HCT116 (cell line): ENCODE measurements around the gene INPP5B. TPM values are rescaled to one million over a fixed set of nuclear protein-coding genes. Genes with fewer than 3 reads are reported as not detected.
"Not testable (repeated sequence)": the region's sequence is repeated elsewhere in the genome, so short reads cannot be mapped to it uniquely, and the experiment has no call there.

ENCODE experiments used
- ATAC-seq: fragments of 200-7000 bp; cut with Tn5 transposase; 2 replicates; pipeline ENCODE4 v1.9.1; 2020; ENCODE audit warnings: mild to moderate bottlenecking, moderate library complexity
- BruUV-seq: library from RNA; stranded (reverse); fragments of 400-500 nt; replicated peaks from 2 replicates; lab custom pipeline; 2021; lab: Mats Ljungman, UMichigan
- CTCF ChIA-PET: fragments of 300-600 bp; sonication (Branson Sonifier 250); formaldehyde crosslinking; loops from one replicate; lab custom pipeline; 2021; ENCODE audit warnings: antibody characterized with exemption; lab: Charles Lee
- POLR2A ChIA-PET: fragments of 300-600, 350-600 bp; sonication (Branson Sonifier 250); formaldehyde crosslinking; loops from one replicate; lab custom pipeline; 2021; ENCODE audit warnings: antibody characterized with exemption; lab: Charles Lee
- RAD21 ChIA-PET, 2 experiments: fragments of 300-600 bp; sonication (Branson Sonifier 250); formaldehyde crosslinking; loops; one replicate each; lab custom pipeline; 2023; ENCODE audit warnings: low total read pairs in 2 of 2; ENCODE audit not compliant: uncharacterized antibody in 2 of 2, unreplicated experiment in 2 of 2, low non-redundant PET in 1 of 2; lab: Charles Lee
- DNase-seq: peaks from one replicate; pipeline ENCODE4 v3.0.0-alpha.2; 2010; ENCODE audit warnings: low read depth, low spot score
- H2AFZ ChIP-seq: fragments of 200-600 bp; shearing (Covaris generic), sonication (generic); 2 replicates; pipeline ENCODE4 v1.6.1; 2017; ENCODE audit warnings: low read depth, mixed run types, mixed read lengths, antibody characterized with exemption, low read length; ENCODE audit not compliant: poor library complexity, severe bottlenecking
- H3K27ac ChIP-seq: 2 replicates; pipeline ENCODE4 v1.5.1; 2012; ENCODE audit warnings: low read depth, low read length
- H3K27me3 ChIP-seq: fragments of 200-600 bp; sonication (generic); 2 replicates; pipeline ENCODE4 v1.6.1; 2016; ENCODE audit warnings: mixed run types, low read length, mixed read lengths; ENCODE audit not compliant: insufficient read depth
- H3K36me3 ChIP-seq, 2 experiments: fragments of 200-500 bp in 1 of 2; fragments of 200-600 bp in 1 of 2; sonication (Bioruptor generic) in 1 of 2; sonication (generic) in 1 of 2; 2 replicates each; pipeline versions ENCODE4 v1.5.1 to v1.6.1; 2014 to 2016; ENCODE audit warnings: low read length in 2 of 2, inconsistent platforms in 1 of 2, mixed read lengths in 1 of 2, mixed run types in 1 of 2; ENCODE audit not compliant: insufficient read depth in 2 of 2, control insufficient read depth in 1 of 2
- H3K4me1 ChIP-seq, 2 experiments: fragments of 200-600 bp in 1 of 2; sonication (generic) in 1 of 2; 2 replicates each; pipeline versions ENCODE4 v1.5.1 to v1.6.1; 2012 to 2017; ENCODE audit warnings: low read length in 2 of 2, inconsistent platforms in 1 of 2, mild to moderate bottlenecking in 1 of 2, mixed read lengths in 1 of 2, mixed run types in 1 of 2, moderate library complexity in 1 of 2; ENCODE audit not compliant: insufficient read depth in 2 of 2, control insufficient read depth in 1 of 2
- H3K4me2 ChIP-seq: fragments of 200-600 bp; sonication (generic); 2 replicates; pipeline ENCODE4 v1.6.1; 2017; ENCODE audit warnings: mixed run types, low read length, mixed read lengths
- H3K4me3 ChIP-seq, 2 experiments: fragments of 200-600 bp in 1 of 2; sonication (generic) in 1 of 2; replicated peaks in 1 of 2; 2 replicates each; pipeline ENCODE4 v1.5.1; 2011 to 2016; ENCODE audit warnings: low read length in 2 of 2, control low read depth in 1 of 2, low read depth in 1 of 2, mild to moderate bottlenecking in 1 of 2, mixed read lengths in 1 of 2, mixed run types in 1 of 2
- H3K79me2 ChIP-seq: fragments of 200-600 bp; sonication (generic); 2 replicates; pipeline ENCODE4 v1.6.1; 2017; ENCODE audit warnings: mild to moderate bottlenecking, mixed run types, low read length, moderate library complexity, mixed read lengths; ENCODE audit not compliant: insufficient read depth
- H3K9ac ChIP-seq: fragments of 200-600 bp; sonication (generic); 2 replicates; pipeline ENCODE4 v1.6.1; 2016; ENCODE audit warnings: low read length, mixed read lengths
- H3K9me2 ChIP-seq: fragments of 200-600 bp; sonication (generic), shearing (Covaris generic); 2 replicates; pipeline ENCODE4 v1.6.1; 2017; ENCODE audit warnings: mixed run types, mild to moderate bottlenecking, moderate library complexity; ENCODE audit not compliant: insufficient read depth
- H3K9me3 ChIP-seq, 2 experiments: fragments of 200-500 bp in 1 of 2; fragments of 200-600 bp in 1 of 2; sonication (Bioruptor generic) in 1 of 2; sonication (generic) in 1 of 2; 2 replicates each; pipeline ENCODE4 v1.6.1; 2014 to 2017; ENCODE audit warnings: low read length in 2 of 2, mixed read lengths in 2 of 2, inconsistent platforms in 1 of 2, low read depth in 1 of 2, mild to moderate bottlenecking in 1 of 2, mixed run types in 1 of 2, moderate library complexity in 1 of 2; ENCODE audit not compliant: control insufficient read depth in 1 of 2, insufficient read depth in 1 of 2
- H4K20me1 ChIP-seq: fragments of 200-600 bp; sonication (generic), shearing (Covaris generic); 2 replicates; pipeline ENCODE4 v1.6.1; 2017; ENCODE audit warnings: mixed run types, mild to moderate bottlenecking, moderate library complexity; ENCODE audit not compliant: insufficient read depth
- CBX3 ChIP-seq: IDR thresholded peaks from 2 replicates; pipeline ENCODE4 v1.6.1; 2012; ENCODE audit warnings: low read depth
- intact Hi-C: fragments of 100-400 bp; cut with micrococcal nuclease; formaldehyde crosslinking; loops from 2 replicates; pipeline ENCODE4 v1.10.0; 2022
- total RNA-seq: library from RNA; stranded (reverse); gene quantifications from one replicate; pipeline ENCODE4 v1.2.1, GENCODE V29; 2021; ENCODE audit not compliant: unreplicated experiment

INPP5B gene
- total RNA-seq, 1 experiment from 2014 or later: 20.8 TPM

- H3K9me3 ChIP-seq, RAD21 ChIA-PET, BruUV-seq, H3K36me3 ChIP-seq, H4K20me1 ChIP-seq, CTCF ChIA-PET, POLR2A ChIA-PET, H3K9me2 ChIP-seq, intact Hi-C loops, H2AFZ ChIP-seq, H3K4me3 ChIP-seq, H3K27ac ChIP-seq, H3K79me2 ChIP-seq, H3K9ac ChIP-seq, H3K27me3 ChIP-seq, DNase-seq, ATAC-seq, H3K4me1 ChIP-seq, H3K4me2 ChIP-seq: not testable (repeated sequence)
- TF ChIP-seq CBX3: peak; percentile 63; the same call in 1 of the 2 replicates
Observed at GRCh38 chr1:37911478-37911877, 35.4 kb downstream of the INPP5B start.

GRCh38 chr1:37910886-37911285 is 36.0 kb downstream of the INPP5B start:
- intact Hi-C loops: not testable (repeated sequence)

GRCh38 chr1:37908531-37908930 is 38.3 kb downstream of the INPP5B start:
- H3K9me2 ChIP-seq, H3K4me3 ChIP-seq, H3K79me2 ChIP-seq, DNase-seq, H2AFZ ChIP-seq, H3K9me3 ChIP-seq, POLR2A ChIA-PET, H3K27ac ChIP-seq, intact Hi-C loops, H3K36me3 ChIP-seq, H3K4me2 ChIP-seq, H3K27me3 ChIP-seq, BruUV-seq, CTCF ChIA-PET, RAD21 ChIA-PET, H4K20me1 ChIP-seq, H3K4me1 ChIP-seq, H3K9ac ChIP-seq, ATAC-seq: not testable (repeated sequence)

More at GRCh38 chr1:37910886-37911285, 36.0 kb downstream of the INPP5B start:
- H3K9me3 ChIP-seq, H3K4me3 ChIP-seq, H3K4me1 ChIP-seq, BruUV-seq, ATAC-seq, H3K27ac ChIP-seq, CTCF ChIA-PET, H3K9ac ChIP-seq, POLR2A ChIA-PET, H3K27me3 ChIP-seq, H2AFZ ChIP-seq, H3K36me3 ChIP-seq, H4K20me1 ChIP-seq, H3K9me2 ChIP-seq, RAD21 ChIA-PET, DNase-seq, H3K79me2 ChIP-seq, H3K4me2 ChIP-seq: not testable (repeated sequence)

- H3K4me2 ChIP-seq, DNase-seq, H3K27ac ChIP-seq, H3K79me2 ChIP-seq, H3K4me1 ChIP-seq, H3K9ac ChIP-seq, H4K20me1 ChIP-seq, H2AFZ ChIP-seq, ATAC-seq, H3K9me2 ChIP-seq, H3K27me3 ChIP-seq, POLR2A ChIA-PET, RAD21 ChIA-PET, H3K4me3 ChIP-seq, BruUV-seq, H3K9me3 ChIP-seq, intact Hi-C loops, H3K36me3 ChIP-seq, CTCF ChIA-PET: not testable (repeated sequence)
Observed at GRCh38 chr1:37907416-37908125, 39.3 kb downstream of the INPP5B start.
